Prostate gland (tissue), 2 donors: ENCODE data around the gene FABP6.

Experiments
- CTCF ChIP-seq, 4 experiments: fragments of 200-600 bp in 2 of 4; fragments of 450-650 bp in 2 of 4; sonication (generic) in 2 of 4; IDR thresholded peaks; 1 replicate in 3 of 4; 2 replicates in 1 of 4; pipeline ENCODE4 v1.5.1; 2016 to 2019; ENCODE audit warnings: antibody characterized with exemption in 4 of 4, mild to moderate bottlenecking in 2 of 4, moderate library complexity in 2 of 4
- POLR2AphosphoS5 ChIP-seq: sonication (generic); formaldehyde crosslinking; IDR thresholded peaks from one replicate; pipeline ENCODE4 v1.6.1; 2017; ENCODE audit warnings: antibody characterized with exemption

DNA sequence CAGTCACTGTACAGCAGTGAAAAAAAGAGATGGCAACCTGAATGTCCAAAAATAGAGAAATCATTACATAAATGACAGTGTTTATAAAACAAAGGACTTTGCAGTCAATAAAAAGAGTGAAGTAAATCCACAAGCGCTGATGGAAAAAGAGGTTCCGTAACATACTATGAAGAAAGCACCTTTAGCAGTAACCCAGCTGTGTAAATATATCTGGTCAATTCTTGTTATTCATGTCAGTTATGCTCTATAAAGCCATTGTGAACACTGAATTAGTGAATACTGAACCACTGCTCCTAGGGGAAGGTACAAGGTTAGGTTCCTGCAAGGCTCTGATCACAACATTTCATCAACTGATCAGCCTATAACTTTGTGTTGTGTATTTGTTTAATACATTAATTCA lies 43.6 kb downstream of the FABP6 start:
- TF ChIP-seq CTCF (IDR thresholded peaks at IDR 0.05) (no peak), POLR2AphosphoS5 (peak; percentile 25)
